ENCODE measurements around the gene RPTOR. TPM values are rescaled to one million over a fixed set of nuclear protein-coding genes. Genes with fewer than 3 reads are reported as not detected.

RPTOR gene
- polyA plus RNA-seq, 1 experiment, result 10.8 TPM

DNA sequence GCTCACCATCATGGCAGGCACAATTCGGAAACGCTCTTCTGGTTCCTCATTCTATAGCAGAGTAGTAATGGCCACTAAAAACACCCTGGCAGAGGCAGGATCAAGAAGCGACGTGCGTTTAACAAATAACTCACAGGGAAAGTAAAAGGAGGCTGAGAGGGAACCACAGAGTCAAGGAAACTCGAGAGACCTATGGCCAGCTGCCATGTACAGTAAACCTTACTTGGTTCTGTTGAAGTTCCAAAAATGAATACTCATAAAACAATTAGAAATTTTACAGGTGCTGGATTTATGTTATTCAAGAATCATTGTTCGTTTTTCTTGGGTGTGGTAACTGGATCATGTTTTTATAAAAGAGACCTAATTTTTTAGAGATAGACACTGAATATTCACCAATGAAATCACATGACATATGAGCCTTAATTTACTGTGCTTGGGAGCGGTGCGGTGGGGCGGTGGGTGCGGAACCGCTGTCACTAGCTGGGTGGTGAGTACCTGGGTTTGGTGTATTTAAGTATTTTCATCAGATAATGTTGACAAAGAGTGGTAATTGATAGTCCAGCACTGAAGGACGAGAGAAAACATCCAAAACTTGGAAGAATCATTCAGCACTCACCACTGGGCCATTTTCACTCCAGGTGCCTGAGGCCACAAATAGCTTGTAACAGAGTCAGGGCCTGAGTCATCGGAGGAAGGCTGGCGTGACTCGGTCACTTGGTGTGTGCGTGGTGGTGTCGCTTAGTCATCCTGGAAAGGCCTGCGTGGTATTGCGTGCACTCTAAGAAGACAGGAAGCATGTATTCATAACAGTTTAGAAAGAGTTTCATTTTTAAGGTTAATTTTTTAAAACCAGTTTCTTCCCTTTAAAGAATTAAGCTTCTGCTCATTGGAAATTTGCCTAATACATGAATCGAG is 311.6 kb downstream of the RPTOR start:
- TF ChIP-seq, protein P1, sequence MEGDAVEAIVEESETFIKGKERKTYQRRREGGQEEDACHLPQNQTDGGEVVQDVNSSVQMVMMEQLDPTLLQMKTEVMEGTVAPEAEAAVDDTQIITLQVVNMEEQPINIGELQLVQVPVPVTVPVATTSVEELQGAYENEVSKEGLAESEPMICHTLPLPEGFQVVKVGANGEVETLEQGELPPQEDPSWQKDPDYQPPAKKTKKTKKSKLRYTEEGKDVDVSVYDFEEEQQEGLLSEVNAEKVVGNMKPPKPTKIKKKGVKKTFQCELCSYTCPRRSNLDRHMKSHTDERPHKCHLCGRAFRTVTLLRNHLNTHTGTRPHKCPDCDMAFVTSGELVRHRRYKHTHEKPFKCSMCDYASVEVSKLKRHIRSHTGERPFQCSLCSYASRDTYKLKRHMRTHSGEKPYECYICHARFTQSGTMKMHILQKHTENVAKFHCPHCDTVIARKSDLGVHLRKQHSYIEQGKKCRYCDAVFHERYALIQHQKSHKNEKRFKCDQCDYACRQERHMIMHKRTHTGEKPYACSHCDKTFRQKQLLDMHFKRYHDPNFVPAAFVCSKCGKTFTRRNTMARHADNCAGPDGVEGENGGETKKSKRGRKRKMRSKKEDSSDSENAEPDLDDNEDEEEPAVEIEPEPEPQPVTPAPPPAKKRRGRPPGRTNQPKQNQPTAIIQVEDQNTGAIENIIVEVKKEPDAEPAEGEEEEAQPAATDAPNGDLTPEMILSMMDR (IDR thresholded peaks at IDR 0.05; ENCODE audit: insufficient read depth, low read depth, low read length), result no peak
- Histone ChIP-seq H3K36me3 (ENCODE audit: control insufficient read depth, insufficient read depth, low read length) (no peaks in the 10 kb centered on the region; the same call in 1 of the 2 replicates), H3K4me3 (ENCODE audit: low read depth, low read length) (no peak overlapping the region), H3K27me3 (ENCODE audit: control insufficient read depth, insufficient read depth, low read length) (no peaks in the 10 kb centered on the region)
- ChIA-PET CTCF (interaction anchor here (0.7 to 1.8 kb wide), 5 partner anchors 10 to 105 kb away, joined by 3 to 4 read pairs (median 4); no protein-coding TSS in a partner anchor), POLR2A (no interaction called here)
- DNase-seq (ENCODE audit: low read depth), result peak; percentile 97

DNA sequence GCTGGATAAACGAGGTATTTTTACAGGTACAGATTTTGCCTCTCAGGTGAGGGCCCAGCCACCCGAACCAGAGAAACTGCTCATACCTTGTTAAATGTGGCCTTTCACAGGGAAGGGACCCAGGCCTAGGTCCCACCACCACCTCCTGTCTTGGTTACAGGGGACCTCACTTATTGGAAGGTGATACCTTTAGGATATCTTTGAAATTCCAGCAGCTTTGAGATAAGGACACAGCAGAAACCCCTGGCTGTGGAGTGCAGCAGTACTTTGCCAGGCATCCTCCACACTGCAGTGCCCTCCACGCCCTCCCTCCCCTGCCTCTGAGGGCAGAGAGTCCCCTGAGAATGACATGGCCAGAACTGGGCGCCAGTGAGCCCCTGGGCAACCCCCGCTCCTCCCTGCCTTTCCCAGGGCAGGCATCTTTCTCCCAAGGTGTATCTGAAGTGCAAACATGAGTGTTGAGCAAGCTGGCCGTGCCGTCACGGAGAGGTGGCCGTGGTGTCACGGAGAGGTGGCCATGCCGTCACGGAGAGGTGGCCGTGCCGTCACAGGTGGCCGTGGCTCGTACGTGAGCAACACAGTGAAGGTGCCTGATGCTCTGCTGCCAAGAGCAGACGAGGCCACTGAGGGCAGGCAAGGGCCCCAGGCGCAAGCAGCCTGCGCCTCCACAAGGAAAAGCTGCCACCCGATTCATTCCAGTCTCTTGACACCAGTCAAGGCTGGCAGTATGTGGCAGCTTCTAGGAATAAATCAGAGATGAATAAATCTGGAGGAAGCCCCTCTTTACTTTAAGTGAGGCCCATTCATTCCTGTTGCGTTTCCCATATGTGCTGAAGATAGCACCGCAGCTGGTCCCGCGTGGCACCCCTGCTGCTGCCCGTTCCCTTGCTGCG is 312.5 kb downstream of the RPTOR start:
- Histone ChIP-seq H3K36me3 (ENCODE audit: control insufficient read depth, insufficient read depth, low read length) (peaks cover under 1% of the 10 kb centered on the region), H3K27me3 (ENCODE audit: control insufficient read depth, insufficient read depth, low read length) (no peaks in the 10 kb centered on the region), H3K4me3 (ENCODE audit: low read depth, low read length) (no peak overlapping the region)
- TF ChIP-seq, protein P1 (IDR thresholded peaks at IDR 0.05; ENCODE audit: insufficient read depth, low read depth, low read length), result no peak
- ChIA-PET POLR2A (no interaction called here), CTCF (interaction anchor here (0.6 to 2.2 kb wide), 7 partner anchors 9 to 106 kb away, joined by 3 to 7 read pairs (median 4); no protein-coding TSS in a partner anchor)
- no peak for DNase-seq (ENCODE audit: low read depth)

DNA sequence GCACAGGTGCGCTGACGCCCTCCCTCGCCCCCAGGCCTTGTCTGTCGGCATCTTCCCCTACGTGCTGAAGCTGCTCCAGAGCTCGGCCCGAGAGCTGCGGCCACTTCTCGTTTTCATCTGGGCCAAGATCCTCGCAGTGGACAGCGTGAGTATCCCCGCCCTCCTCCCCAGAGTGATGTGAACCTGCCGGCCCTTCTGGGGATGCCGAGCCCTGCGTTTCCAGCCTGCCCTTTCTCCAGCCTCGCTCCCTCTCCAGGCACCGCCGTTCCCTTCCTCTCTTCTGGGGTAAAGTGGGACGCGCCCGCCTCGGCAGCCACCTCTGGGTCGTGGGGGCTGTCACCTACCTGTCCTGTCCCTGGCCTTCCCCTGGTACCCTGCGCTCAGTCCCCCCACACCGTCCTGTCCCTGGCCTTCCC is 313.1 kb downstream of the RPTOR start:
- no peak overlapping the region for H3K4me3 ChIP-seq (ENCODE audit: low read depth, low read length)
- ChIA-PET POLR2A (no interaction called here), CTCF (interaction anchor here (0.6 to 2.2 kb wide), 5 partner anchors 9 to 107 kb away, joined by 3 to 10 read pairs (median 4); no protein-coding TSS in a partner anchor)
- TF ChIP-seq, protein P1 (IDR thresholded peaks at IDR 0.05; ENCODE audit: insufficient read depth, low read depth, low read length), result no peak
- no peaks in the 10 kb centered on the region for H3K27me3 ChIP-seq (ENCODE audit: control insufficient read depth, insufficient read depth, low read length)
- H3K36me3 ChIP-seq (ENCODE audit: control insufficient read depth, insufficient read depth, low read length), result peaks cover 4% of the 10 kb centered on the region
- no peak for DNase-seq (ENCODE audit: low read depth)

DNA sequence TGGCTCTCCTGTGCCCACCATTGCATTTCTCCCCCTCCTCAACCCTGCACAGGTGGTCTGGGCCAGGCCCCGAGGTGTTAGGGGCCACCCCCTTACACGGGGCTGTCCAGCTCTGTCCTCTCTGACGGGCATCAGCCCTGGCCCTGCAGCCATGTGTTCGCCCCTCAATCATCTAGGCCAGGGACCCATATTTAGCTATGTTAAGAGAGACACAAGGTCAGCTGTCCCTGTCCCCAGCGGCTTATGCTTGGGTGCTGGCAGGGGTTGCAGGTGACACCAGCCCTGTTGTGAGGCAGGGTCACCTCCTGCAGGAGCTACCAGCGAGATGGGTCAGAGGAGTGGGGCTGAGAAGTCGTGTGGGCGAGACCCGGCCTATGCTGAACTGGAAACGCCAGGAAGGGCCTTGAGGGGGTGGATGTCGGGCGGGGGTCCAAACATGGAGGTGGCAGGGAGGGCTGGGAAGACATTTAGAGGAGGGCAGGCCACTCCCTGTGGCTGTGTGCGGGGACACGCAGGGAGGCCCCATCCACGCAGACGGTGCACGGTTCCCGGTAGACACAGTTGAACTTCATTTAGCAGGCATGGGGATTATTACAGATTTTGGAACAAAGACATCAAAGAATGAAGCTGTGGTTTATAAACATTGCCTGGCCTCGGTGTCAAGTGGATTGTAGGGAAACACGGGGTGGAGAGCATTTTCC is 313.8 kb downstream of the RPTOR start:
- no peak for DNase-seq (ENCODE audit: low read depth)
- ChIA-PET CTCF (interaction anchor here (0.5 to 2.2 kb wide), 12 partner anchors 8 to 661 kb away, joined by 3 to 10 read pairs (median 3); no protein-coding TSS in a partner anchor), POLR2A (interaction anchor here (0.7 kb wide), 1 partner anchor 25 kb away, joined by 5 read pairs; no protein-coding TSS in a partner anchor)
- H3K27me3 ChIP-seq (ENCODE audit: control insufficient read depth, insufficient read depth, low read length), result no peaks in the 10 kb centered on the region
- H3K4me3 ChIP-seq (ENCODE audit: low read depth, low read length), result no peak overlapping the region
- TF ChIP-seq, protein P1 (IDR thresholded peaks at IDR 0.05; ENCODE audit: insufficient read depth, low read depth, low read length), result no peak
- H3K36me3 ChIP-seq (ENCODE audit: control insufficient read depth, insufficient read depth, low read length), result peaks cover 7% of the 10 kb centered on the region

All from BJ (cell line).